AG10803 (cell line): ENCODE data around the gene NANOGP8.

Experiments
- DNase-seq: peaks from one replicate; pipeline ENCODE4 v3.0.0; 2010; ENCODE audit warnings: low read depth
- H3K4me3 ChIP-seq: 2 replicates; pipeline ENCODE4 v1.5.1; 2011; ENCODE audit warnings: mild to moderate bottlenecking, low read length, control low read depth
- TF ChIP-seq, protein P1 (sequence below): conservative IDR thresholded peaks from 2 replicates; pipeline ENCODE4 v1.5.1; 2011; ENCODE audit warnings: mild to moderate bottlenecking, low read length, control low read depth, inconsistent platforms

Gene NANOGP8

DNA sequence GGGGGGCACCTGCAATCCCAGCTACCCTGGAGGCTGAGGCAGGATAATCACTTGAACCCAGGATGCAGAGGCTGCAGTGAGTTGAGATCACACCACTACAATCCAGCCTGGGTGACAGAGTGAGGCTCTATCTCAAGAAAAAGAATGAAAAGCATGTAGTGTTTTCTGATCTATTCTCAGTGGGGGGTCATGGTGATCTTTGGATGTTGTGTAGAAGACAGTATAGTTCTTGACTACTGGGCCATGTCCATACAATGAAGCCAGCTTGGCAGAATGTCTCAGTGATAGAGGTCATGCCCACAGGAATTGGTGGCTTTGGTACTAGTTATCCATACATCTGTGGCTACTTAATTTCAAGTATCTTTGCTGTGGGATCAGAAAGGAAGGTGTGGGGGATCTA is 26.8 kb upstream of the NANOGP8 start:
- no peak overlapping the region for H3K4me3 ChIP-seq
- TF ChIP-seq, protein P1, sequence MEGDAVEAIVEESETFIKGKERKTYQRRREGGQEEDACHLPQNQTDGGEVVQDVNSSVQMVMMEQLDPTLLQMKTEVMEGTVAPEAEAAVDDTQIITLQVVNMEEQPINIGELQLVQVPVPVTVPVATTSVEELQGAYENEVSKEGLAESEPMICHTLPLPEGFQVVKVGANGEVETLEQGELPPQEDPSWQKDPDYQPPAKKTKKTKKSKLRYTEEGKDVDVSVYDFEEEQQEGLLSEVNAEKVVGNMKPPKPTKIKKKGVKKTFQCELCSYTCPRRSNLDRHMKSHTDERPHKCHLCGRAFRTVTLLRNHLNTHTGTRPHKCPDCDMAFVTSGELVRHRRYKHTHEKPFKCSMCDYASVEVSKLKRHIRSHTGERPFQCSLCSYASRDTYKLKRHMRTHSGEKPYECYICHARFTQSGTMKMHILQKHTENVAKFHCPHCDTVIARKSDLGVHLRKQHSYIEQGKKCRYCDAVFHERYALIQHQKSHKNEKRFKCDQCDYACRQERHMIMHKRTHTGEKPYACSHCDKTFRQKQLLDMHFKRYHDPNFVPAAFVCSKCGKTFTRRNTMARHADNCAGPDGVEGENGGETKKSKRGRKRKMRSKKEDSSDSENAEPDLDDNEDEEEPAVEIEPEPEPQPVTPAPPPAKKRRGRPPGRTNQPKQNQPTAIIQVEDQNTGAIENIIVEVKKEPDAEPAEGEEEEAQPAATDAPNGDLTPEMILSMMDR, result no peak
- no peak for DNase-seq

DNA sequence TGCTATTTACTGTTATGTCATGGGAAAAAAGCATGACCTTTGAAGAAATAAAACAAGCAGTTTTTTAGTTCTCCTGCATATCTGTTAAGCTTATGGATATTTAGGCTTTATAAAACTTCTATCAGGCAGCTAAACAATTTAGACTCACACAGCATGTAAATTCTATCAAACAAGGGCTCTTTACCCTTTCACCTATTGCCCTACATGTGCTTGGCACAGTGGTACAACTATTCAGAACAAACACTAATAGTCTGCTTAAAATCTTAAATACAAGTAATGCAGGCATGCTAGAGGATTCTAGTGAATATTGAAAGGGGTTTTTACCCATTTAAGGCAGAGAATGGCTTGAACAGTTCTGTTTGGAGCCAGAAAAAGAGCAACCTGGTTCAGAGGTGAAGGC is 23.4 kb upstream of the NANOGP8 start:
- TF ChIP-seq, protein P1, result no peak

DNA sequence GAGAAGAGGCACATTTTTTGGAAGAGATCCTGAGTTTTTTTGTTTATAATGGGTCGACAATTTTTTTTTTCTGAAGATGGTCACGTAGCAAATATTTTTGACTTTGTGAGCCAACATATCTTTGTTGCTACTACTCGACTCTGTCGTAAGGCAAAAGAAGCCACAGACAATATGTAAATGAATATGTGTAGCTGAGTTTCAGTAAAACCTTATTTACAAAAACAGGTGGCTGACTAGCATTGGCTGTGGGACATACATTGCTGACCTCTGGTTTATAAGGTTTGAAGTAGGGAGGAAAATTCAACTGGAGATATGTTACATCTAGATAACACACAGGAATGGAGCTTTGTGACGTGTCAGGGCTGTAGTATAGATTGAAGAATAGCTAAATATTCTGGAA is 22.5 kb upstream of the NANOGP8 start:
- H3K4me3 ChIP-seq, result no peak overlapping the region
- no peak for DNase-seq
- TF ChIP-seq, protein P1, result no peak

More for the DNA sequence above, 23.4 kb upstream of the NANOGP8 start:
- H3K4me3 ChIP-seq, result no peak overlapping the region
- DNase-seq, result no peak

DNA sequence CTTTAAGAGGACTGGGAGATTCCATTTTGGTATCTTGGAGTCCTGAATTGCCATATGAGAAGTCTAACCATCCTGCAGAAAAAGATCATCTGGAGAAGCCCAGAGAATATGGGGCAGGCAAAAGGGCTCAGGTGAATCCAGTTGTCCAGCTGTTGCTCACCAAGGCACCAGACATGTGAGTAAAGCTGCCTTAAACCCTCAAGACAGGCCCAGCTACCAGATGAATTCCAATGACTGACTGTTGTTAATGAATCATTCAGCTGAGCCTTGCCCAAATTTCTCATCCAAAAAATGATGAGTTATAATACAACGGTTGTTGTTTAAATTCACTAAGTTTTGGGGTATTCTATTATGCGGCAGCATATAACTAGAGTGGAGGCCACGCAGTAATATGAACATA is 22.0 kb upstream of the NANOGP8 start:
- H3K4me3 ChIP-seq, result no peak overlapping the region
- TF ChIP-seq, protein P1, result no peak
- DNase-seq, result peak; percentile 15

DNA sequence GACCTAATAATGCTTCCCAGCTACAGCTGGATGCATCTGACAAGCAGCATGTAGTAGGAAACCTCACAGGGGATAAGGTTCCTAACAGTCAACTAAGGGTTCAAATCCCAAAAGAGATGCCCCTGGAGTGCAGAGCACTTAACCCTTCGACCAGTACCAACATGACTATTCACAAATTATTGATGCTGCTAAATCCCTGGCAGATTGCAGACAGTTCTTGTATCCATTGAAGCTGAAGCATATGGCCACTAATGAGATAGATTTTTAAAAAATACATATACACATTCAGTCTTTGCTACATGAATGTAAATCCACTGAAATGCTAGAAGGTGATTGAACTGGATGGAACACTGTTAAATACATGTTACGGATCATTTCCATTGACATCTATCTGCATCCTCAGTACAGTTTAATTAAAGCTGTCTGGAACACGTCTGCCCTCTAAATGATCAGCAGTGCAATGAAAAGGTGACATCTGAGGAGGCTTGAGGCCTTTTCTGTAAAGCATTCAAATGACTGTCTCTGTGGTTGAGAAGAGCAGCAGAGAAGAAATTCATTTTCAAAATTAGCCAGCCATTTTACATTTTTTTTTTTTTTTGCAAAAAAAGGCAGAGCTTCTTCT is 19.5 kb upstream of the NANOGP8 start:
- TF ChIP-seq, protein P1, result no peak
- no peak overlapping the region for H3K4me3 ChIP-seq
- no peak for DNase-seq

DNA sequence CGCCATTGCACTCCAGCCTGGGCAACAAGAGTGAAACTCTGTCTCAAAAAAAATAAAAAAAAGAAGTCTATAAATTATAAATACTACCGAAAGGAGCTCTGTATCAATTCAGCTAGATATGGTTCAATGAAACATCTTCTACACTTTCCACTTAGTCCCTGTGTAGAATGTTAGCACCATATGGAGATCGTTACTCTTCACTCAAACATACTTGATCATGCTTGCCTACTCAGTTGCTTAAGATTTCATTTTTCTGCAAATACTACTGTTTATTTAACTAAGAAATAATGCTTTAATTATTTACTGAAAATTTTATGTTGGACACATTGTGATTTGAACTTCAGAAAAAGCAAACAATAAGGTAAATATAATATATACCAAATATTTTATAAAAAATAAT is 17.1 kb upstream of the NANOGP8 start:
- no peak for DNase-seq
- H3K4me3 ChIP-seq, result no peak overlapping the region
- TF ChIP-seq, protein P1, result no peak

DNA sequence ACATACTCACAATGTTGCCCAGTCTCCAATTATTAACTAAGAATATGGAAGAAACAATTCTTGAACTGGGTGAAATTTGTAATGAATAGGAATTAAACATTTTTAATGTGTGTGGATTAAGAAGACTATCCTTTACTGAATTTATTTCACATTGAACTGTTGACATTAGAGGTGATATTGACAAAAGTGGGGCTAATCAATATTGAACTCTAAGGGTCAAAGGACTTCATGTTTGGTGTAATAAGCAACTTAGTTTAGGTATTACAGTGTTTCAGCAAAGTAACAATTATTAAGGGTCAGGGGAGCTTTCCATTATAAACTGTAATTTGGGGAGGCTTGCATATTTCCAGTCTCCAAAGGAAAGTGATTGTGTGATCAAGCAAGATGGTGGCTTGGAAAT is 16.2 kb upstream of the NANOGP8 start:
- TF ChIP-seq, protein P1, result no peak
- DNase-seq, result no peak
- H3K4me3 ChIP-seq, result no peak overlapping the region
